AG09319 (cell line): ENCODE measurements around the gene UBE2Q1.

Experiments used
- DNase-seq: peaks from one replicate; pipeline ENCODE4 v3.0.0-alpha.2; 2010; ENCODE audit warnings: low read depth; ENCODE audit errors: extremely low read depth
- CTCF ChIP-seq: IDR thresholded peaks from 2 replicates; pipeline ENCODE4 v1.5.1; 2011; ENCODE audit warnings: low read depth, mild to moderate bottlenecking, inconsistent platforms, low read length, moderate library complexity

UBE2Q1 gene

GRCh38 chr1:154586641-154587040 is 28.2 kb upstream of the UBE2Q1 start:
- no peak for DNase-seq
- TF ChIP-seq CTCF: no peak

- no peak for TF ChIP-seq CTCF
- DNase-seq: no peak
These were observed 27.8 kb upstream of the UBE2Q1 start for GRCh38 chr1:154586231-154586630.

- no peak for TF ChIP-seq CTCF
- no peak for DNase-seq
These were observed 26.0 kb upstream of the UBE2Q1 start for GRCh38 chr1:154584267-154584994.

GRCh38 chr1:154583773-154584172 is 25.3 kb upstream of the UBE2Q1 start:
- DNase-seq: no peak
- TF ChIP-seq CTCF: no peak

- no peak for DNase-seq
- no peak for TF ChIP-seq CTCF
These were observed 24.4 kb upstream of the UBE2Q1 start for GRCh38 chr1:154582885-154583284.

GRCh38 chr1:154581766-154582165 is 23.3 kb upstream of the UBE2Q1 start:
- no peak for TF ChIP-seq CTCF

GRCh38 chr1:154579374-154579773 is 20.9 kb upstream of the UBE2Q1 start:
- no peak for TF ChIP-seq CTCF

More at GRCh38 chr1:154581766-154582165, 23.3 kb upstream of the UBE2Q1 start:
- DNase-seq: no peak

More at GRCh38 chr1:154579374-154579773, 20.9 kb upstream of the UBE2Q1 start:
- DNase-seq: no peak
